ENCODE results near the gene ERC2.

GRCh38 chr3:56197991-56198390 is 270.3 kb downstream of the ERC2 start:
- no peak for TF ChIP-seq CTCF (conservative IDR thresholded peaks at IDR 0.05 in 1 of 2, IDR thresholded peaks at IDR 0.05 in 1 of 2; ENCODE audit: low read depth in 1 of 2, low read length in 2 of 2)
- TF ChIP-seq EZH2 (IDR thresholded peaks at IDR 0.05; ENCODE audit: low read length, missing control alignments), result no peak

Measured in fibroblast of lung (primary cell).